Cerebellar cortex (tissue), 1 donor: ENCODE measurements around the gene RXRA.

Source experiments
- DNase-seq: peaks from one replicate; pipeline ENCODE4 v3.0.0-alpha.2; 2015; ENCODE audit warnings: low spot score

Gene RXRA

DNA sequence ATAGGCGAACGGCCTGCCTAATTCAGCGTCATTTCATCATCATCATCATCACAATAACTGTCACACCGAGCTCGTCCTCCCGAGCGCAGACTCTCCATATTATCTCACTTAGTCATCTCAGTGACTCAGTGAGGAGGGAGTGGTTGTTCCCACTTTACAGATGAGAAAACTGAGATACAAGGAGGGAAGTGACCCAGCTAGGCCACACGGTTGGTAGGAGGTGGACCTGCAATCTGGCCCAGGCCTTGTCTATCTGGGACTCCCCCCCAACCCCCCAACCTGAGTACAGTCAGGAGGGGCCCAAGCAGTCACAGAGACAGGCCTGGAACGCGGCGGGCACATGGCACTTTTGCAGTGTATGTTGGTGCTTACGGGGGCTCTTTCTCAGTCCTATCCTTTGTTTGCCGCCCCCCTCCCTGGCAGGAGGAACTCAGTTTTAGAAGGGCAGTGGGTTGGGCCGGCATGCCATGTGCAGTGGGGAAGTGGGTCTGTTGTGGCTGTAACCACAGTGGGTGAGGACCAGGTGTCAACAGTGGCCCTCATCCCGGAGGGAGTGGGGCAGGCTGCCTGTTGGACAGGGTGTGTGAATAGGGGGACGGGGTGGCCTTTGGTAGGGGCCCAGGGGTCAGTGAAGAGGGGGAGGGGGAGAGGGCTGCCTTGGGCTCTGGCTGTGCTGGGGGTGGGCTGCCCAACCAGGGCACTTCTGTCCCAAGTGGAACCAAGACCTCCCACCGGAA lies 1.7 kb upstream of the RXRA start:
- DNase-seq = no peak

DNA sequence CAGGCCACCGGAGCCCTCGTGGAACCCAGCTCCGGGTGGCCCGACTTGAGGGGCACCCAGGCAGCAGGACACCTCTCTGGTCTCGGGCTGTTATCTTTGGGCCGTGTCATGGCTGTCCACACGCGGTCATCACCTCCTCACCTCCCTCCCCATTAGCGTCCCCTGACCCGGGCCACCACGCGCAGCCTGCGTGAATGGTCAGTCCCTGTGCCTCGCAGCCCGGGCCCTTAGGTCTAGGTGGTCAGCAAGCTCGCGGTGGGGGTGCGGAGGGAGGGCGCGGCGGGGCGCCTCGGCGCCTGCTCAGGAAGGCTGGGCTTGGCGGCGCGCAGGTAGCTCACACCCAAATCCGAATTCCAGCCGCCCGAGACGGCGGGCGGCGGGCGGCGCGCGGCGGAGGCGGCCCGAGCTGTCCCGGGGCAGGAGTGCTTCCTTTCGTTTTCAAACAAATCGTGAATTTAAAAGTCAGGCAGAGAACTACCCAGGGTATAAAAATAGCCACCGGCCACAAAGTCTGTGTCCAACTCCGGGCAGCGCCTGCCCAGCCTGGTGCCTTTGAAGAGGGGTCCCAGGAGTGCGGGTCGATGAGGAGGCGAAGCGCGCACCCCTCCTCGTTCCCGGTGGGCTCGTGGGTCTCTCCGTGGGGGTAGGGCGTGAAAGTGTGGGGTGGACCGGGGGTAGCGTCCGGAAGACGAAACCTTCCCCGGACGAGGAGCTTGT lies 1.0 kb upstream of the RXRA start:
- DNase-seq = no peak

DNA sequence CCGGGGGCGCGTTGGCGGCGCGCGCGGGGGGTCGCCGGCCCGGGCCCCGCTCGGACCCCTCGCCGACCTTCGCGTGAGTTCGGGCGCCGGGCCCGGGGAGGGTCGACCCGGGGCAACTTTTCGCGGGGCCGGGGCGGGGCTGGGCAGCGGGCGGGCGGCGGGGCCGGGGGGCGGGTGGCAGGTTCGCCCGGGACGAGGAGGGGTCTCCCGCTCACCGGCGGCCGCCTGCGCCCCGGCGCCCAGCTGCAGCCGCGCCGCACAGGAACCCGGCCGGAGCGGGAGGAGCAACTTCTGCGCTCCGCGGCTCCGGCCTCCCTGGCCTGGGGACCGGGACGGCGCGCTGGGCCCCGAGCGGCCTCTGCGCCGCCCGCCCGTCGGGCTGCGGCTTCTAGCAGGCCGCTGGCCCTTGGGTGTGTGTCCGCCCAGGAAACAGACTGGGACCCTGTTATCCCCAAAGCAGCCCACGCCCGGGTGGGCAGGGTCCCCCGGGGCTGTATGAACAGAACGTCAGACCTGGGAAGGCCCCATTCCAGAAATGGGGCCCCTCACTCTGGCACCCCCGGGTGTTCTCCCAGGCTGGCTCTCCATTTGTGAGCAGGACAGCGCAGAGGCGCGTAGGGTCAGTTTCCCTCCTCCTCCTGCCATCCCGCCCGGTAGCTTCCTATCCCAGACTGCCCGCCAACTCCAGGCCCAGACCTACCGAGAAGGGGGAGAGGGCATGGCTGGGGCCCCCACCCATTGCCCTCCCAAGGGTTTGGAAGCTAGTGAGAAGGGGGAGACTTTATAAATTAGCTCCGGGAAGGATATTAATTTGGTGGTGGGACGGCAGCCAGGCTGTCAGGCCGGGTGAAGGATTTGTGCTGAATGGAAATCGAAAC lies 708 bp downstream of the RXRA start:
- DNase-seq = no peak

DNA sequence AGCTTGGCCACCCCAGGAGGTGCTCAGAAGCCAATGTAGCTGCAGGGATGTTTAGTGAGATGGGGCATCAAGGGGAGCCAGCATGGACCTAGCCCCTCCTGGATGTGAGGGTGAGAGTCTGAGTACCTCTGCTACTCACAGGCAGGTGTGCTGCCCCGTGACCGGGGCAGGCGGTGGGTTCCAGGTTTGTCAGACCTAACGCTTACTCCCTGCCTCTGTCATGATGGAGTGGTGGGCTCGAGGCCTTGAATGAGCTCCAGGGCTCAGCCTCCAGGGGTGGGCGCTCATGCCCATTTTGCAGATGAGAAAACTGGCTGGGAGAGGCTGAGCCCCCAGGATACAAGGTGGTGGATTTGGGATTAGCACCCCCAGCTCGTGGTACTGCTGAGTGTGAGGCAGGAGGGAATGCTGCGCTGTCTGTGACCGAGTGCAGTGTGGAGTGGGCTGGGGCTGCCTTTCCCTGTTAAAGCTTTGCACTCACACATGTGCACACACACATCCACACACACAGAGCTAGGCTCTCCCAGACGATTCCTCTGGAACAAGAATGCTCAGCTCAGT lies 1.5 kb downstream of the RXRA start:
- no peak for DNase-seq

DNA sequence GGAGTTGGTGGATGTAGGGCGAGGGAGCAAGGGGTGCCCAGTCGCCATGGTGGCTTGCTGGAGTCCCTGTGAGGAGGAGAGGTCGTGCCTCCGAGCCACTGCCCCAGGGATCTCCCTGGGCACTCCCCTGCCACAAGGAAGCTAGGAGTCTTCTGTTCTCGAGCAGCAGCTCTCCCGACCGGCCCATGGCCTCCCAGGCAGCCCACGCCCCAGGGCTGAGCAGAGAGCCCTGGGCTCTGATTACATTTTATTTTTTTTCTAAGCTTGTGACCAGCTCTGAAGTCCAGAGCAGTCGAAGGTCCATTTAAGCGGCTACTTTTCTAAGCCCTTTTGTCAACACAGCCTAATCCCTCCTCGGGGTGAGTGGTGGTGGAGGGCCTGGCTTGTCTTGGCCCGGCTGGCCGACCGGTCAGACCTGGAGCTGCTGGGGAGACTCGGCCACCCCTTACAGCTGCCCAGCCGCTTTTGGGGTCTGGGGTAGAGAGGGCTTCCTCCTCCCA lies 2.1 kb downstream of the RXRA start:
- DNase-seq = no peak

DNA sequence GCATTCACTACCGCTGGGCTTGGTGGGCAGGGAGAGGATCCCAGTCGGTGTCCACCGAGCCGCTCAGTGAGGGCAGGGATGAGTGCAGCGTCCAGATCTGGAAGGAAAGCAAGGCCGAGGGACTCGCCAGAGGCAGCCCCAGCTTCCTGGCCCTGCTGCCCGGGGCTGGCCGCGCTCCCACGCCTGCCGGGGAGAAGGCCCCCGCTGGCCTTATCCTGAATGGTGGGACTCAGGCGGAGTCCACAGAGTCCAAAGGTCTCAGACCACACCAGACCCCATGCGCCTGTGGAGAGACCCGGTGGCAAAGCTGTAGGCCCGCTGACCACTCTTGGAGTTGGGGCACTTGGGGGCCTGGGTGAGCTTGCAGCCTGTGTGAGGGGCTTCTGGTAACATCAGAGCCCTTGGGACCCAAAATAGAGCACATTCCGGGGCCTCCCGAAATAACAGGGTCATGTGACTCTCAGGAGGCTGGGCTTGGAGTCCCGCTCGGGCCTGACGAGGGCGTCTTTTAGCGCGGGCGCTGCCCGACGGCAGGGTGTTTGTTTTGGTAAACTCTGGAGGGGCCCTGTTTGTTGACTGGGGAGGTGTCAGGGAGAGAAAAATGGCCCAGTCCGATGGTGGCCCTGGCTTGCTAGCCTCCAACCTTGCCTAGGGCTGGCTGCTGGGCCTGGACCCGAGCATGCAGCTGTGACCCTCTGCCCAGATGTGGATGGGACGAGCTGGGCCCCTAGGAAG lies 2.8 kb downstream of the RXRA start:
- DNase-seq = no peak

DNA sequence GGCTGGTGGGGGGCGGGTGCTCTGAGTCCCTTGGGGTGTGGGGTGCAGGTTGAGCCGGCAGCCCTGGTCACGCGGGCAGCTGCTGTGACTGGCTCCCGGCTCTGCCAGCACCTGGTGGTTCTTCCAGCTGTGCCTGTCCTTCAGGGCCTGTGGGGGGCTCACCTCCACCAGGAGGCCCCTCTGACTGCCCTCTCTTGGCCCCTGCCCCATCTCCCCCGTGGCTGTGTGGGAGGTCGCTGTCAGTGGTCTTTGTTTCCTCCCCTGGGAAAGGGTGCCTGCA lies 3.3 kb downstream of the RXRA start:
- DNase-seq = no peak

DNA sequence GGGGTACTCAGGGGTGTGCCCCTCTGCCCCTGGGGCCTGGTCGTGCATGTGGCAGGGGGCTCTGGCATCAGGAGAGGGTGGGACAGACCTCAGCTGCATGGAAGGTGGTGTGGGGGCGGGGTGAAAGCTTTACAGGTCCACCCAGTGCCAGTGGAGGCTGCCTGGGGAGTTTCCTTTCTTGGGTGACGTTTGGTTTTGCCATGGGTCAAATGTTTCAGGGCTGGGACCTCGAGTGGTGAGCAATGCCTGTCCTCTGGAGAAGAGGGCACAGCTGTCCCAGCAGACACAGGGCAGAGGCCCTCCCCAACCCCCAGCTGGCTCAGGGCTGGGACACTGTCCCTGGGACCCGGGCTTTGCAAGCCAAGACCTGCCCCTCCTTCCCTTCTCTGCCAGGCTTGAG lies 3.6 kb downstream of the RXRA start:
- DNase-seq = no peak

DNA sequence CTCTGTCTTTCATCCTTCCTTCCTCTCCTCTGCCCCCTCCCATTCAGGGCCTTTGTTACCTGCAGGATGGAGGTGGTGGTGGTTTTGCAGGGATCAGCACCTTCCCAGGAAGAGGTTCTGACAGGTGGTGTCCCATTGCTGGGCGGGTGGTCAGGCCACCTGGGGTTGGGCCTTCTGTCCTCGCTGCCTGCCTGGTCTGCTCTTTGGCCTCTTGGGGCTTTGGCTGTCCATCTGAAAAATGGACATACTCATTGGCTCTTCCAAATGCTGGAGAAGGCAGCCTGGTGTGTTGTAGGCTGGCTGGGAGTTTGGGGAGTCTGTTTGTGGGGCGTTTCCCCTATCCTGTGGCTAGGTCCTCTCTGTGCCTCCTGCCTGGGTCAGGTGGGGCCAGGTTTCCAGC lies 4.3 kb downstream of the RXRA start:
- DNase-seq = no peak

DNA sequence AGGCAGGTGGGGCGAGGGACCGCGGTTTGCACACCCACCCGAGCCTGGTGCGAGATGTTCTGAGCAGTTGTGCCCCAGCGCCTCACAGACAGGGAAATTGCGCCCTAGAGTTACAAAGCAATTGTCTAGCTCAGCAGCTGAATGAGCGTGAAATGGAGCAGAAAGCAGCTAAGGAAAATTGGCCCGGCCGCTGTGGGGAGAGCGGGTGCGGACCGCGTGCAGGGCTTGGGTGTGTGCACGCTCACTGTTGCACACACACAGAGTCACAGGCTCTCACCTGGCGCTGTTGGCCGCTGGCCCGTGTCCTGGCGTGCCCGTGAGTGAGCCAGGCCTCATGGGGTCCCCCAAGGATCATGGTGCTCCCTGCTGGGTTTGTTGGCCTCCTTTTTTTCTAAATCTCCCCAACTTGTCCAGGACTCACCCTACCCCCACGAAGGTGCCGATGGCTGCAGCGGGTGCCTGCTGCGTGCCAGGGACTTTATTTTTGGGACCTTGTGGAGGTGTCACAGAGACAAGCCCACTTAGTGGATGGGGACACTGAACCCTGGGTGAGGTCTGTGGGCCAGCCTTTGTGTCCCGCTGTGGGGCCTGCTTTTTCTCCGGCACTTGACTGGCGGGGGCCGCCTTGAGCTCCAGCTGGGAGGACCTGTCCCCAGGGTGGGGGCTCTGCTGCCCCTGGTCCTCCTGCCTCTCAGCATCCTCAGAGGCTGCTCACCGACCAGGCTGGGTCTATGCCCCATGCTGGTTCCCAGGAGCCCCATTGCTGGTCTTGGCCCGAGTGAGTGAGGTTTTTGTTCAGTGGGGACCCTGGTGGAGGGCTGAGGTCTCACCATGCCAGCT lies 5.2 kb downstream of the RXRA start:
- peak; percentile 40 for DNase-seq

DNA sequence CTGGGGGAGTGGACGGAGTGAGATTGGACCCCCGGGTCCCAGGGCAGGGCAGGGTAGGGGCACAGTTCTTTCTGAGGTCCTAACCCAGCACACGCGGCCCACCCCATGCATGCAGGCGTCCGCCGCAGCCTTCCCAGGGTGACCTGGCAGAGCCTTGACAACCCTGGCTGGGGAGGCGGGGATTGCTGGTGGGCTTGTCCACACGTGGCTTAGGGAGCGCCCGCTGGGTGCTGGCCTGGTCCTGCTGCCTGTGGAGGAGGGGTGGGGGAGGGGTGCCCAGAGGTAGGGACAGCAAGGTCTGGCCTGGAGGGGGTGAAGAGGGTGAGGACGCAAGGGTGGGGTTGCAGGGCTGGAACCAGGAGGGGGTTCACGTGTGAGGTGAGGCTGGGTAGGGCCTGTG lies 6.0 kb downstream of the RXRA start:
- DNase-seq = no peak

DNA sequence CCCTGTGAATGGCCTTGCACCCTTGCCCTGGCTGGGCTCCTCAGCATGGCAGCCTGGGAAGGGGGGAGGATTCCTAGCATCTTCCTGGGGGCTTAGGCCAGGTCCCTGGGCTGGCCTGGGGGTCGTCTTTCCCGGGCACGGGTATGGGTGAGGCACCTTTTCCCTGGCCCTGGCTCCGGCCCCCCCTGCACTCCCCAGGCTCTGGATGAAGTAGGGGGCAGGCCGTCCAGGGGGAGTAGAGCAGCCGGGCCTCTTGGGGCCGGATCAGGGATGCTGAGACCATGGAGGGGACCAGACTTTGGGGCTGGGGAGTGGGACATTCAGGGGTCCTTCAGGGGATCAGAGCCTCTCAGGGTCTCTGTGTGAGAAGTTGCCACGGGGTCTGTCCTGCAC lies 6.6 kb downstream of the RXRA start:
- DNase-seq = no peak

DNA sequence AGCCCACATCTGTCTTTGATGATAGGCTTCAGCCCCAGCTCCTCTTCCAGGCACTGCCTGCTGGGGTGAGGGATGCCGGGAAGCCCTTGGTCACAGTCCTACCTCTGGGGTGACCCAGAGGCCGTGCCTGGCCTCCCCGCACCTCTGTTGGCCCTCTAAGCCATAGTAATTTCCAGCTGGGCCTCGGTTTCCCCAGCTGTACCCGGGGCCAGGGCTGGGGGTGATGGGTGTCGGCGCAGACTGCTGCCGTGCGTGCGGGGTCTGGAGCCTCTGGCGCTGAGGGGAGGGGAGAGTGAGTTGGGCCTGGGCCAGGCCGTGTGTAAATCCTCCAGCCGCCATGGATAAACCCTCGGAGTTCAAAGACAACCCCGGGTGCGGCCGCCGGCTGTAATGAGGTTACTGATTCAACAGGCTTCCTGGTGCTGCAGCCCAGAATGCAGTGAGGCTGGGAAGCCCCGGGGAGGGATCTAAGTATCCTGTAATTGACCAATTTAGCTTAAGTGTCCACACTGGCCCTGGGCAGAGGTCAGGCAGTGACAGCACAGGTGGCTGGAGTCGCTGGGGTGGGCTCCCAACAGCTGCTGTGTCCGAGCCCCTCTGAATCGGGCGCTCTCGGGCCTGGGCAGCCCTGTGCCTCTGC lies 7.1 kb downstream of the RXRA start:
- no peak for DNase-seq

DNA sequence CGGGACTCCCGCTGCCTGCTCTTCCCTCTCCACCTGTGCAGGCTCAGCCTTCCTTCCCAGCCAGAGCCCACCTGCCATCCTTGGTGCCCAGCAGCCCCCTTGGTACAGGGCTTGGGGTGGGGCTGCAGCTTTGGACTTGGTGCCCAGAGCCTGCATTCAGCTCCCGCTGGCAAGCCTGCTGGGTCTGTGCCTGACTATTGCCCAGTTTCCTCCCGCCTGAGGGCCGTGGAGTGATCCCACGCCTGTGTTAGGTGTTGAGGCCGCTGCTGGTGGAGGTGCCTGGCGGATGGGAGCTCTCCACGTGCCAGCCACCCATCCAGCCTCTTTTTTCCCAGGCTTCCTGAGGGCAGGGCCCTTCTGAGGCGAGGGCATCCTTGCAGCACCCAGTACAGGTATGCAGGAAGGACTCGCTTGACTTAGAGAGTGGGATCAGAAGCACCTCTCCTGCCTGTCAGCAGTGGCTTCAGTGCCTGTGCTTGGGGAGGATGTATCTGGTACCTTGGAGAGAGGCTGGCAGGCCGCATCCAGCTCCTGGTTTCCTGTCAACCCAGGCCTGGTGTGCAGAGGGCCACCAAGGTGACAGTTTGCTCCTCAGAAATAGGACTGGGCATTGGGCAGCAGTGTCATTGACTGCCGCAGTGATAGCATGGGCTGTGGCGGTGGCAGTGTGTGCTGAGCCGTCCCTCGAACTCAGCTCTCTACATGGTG lies 7.8 kb downstream of the RXRA start:
- DNase-seq = no peak

DNA sequence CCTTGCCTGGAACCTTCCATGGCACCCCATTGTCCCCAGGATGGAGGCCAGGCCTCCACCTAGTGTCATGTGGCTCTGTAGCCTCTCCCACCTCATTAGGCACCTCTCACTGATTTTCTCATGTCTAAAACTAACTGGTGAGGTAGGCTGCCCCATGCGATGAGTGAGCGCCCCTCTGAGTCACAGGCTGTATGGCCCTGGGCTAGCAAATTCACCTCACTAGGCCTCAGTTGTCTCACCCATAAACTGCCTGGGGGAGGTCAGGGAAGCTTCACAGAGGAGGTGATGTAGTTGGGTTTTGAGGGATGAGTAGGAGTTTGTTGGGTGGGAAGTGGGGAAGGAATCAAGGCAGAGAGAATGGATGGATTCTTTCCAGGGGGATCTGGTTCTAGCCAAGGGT lies 8.8 kb downstream of the RXRA start:
- DNase-seq = no peak

DNA sequence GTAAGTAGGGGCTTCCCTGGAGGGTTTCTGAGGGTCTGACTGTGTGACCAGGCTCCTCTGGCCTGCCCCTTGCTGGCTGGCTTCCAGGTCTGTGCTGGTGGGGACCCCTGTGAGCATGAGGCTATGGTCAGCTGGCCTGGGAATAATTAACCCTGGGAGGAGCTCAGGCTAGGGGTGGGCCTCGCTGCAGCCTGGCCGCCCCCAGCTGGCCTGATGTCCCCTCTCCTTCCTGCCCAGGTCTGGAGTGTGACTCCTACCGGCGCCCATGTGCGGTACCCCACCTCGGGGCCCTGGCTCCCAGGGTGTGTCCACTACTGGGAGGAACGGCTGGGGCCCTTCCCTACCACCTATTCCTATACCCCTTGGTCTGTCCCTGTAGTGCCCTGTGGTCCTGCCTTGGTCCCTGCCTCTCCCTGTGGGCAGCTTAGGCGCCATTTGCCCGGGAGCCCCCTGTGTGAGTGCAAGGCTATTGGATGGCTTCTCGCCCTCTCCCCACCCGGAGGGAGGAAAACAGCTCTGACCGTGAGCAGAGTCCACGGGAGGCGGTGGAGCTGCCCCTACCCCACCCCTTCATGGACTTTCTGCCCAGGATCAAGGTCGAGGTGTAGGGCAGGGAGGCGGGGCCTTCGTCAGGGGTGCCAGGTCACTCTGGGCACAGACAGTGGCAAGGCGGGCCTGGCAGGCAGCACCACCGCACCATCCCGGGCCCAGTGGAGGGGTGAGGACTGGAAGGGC lies 9.4 kb downstream of the RXRA start:
- DNase-seq = no peak

DNA sequence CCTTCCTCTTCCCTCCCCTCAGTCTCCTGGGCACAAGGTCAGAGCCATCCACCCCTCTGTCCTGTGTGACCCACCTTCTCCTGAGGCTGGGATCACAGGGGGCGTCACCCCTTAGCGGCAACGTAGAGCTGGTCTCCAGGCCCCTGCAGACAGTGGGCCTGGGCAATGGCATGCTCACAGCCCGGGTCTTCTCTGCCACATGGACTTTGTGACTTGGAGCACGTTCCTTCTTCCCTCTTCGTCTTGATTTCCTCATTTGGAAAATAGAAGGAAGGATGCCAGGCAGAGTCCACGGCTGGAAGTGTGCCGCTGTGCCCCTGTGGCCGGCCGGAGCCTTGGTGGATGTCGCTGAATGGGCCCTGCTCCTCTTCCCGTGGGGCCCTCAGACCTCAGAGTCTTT lies 10.0 kb downstream of the RXRA start:
- DNase-seq = no peak

DNA sequence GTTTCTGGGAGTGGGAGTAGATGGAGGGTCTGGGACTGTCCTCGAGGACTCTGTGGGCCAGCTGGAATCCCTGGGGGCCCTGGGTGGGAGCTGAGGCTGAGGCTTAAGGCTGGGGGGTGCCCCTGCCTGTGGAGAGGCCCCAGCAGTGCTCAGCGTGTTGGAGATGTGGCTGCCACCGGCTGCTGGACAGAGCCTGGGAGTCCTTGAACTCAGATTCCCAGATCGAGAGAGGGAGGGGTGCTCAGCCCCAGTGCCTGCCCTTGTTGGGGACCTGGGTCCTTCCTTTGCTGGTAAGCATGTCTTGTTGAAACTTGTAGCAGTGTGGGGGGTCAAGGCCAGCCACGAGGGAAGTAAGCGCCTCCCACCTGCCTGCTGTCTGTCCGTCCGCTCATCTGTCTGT lies 10.7 kb downstream of the RXRA start:
- no peak for DNase-seq

DNA sequence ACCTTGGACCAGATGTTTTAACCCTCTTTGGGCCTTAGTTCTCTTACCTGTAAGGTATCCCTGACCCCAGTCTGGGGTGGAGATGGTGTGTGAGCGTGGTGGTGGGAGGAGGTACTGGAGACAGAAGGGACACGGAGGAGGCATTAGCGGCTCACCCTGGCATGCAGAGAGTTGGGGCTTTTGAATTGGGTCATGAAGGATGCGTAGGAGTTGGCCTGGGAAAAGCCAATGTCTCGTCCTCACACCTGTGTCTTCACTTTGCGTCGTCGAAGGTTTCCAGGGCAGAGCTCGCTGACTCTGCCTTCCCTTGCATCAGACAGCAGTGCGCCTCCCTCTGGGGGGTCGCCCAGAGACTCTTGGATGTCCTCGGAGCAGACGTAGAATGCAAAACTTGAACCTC lies 11.2 kb downstream of the RXRA start:
- no peak for DNase-seq
